ENCODE measurements around the gene MLLT1. TPM values are rescaled to one million over a fixed set of nuclear protein-coding genes. Genes with fewer than 3 reads are reported as not detected.

Gene MLLT1
- polyA plus RNA-seq, 4 donors, result 71.5 to 125 (median 108) TPM

GRCh38 chr19:6185093-6185834, 94.5 kb downstream of the MLLT1 start:
- DNase-seq (ENCODE audit: low read depth in 4 of 4, low spot score in 2 of 4), result no peak

DNA sequence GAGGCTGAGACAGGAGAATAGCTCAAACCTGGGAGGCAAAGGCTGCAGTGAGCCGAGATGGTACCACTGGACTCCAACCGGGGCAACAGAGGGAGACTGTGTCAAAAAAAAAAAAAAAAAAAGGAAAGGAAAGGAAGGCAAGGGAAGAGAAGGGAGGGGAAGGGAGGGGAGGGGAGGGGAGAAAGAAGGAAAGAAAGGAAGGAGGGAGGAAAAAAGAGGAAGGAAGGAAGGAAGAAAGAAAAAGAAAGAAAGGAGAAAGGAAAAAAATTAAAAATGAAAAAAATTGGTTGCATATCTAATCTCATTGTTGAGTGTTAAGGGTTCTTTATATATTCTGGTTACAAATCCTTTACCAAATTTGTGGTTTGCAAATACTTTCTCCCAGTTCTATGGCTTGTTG, 98.7 kb downstream of the MLLT1 start:
- no peak for DNase-seq (ENCODE audit: low read depth in 4 of 4, low spot score in 2 of 4)

DNA sequence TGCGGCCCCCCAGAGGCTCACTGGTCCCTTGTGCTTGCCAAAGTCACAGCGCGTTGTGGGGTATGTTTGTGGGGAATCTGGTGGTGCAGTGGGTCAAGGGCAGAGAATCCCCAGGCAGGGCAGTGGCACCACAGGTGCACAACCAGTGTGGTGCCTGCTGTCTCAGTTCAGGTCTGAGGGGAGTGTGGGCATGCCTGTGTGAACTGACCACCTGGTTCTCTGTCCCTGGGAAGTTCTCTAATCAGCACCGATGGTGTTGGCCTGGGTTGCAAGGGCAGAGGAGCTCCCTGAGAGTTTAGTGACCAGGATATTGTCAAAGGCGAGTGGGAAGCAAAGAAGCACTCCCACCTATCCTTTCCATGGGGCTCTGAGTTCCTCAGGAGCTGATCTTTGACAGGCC, 106.6 kb downstream of the MLLT1 start:
- DNase-seq (ENCODE audit: low read depth in 4 of 4, low spot score in 2 of 4), result no peak

DNA sequence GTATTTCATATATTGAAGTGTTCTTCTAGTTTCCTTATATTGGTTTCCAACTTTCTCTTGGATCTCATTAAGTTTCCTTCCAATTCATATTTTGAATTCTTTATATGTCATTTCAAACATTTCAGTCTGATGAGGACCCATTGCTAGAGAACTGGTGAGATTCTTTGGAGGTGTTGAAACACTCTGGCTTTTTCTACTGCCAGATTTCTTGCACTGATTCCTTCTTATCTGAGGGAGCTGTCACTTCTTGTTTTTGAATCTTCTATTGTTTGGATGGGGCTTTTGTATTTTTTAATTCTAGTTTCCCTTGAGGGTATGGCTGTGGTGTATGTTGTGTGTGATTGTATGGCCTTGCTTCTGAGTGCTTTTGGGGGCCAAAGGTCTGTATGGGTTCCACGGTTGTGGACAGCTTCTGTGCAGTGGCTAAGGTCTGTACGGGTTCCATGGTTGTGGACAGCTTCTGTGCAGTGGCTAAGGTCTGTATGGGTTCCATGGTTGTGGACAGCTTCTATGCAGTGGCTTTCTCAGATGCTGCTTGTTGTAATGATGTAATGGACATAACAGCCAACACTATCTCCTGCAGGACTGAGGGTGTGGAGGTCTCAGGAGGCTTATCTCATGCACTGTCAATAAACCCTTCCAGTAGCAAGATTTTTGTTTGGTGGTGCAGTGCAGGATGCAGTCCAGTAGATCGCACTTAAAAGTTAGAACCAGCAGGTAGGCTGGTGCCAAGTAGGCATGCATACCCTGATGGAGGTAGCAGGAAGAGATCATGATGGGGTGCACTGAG, 107.5 kb downstream of the MLLT1 start:
- DNase-seq (ENCODE audit: low read depth in 4 of 4, low spot score in 2 of 4), result no peak

DNA sequence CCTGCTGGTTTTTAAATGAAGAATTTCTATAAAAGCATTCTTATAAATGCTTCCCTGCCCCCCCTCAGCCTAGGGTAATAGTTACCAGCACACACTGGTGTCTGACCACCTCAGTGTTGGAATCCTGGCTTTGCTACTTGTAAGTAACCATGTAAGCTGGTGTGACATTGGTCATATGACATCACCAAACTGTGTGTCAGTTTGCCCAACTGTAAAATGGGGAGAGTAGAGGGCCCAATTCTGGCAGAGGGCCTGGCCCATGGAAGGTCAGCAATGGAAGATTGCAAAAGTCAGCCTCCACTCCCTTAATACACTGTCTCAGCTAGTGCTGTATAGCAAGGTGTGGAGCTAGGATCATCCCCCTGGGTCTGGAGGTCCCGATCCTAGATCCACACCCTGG, 112.7 kb downstream of the MLLT1 start:
- DNase-seq (ENCODE audit: low read depth in 4 of 4, low spot score in 2 of 4), result no peak

- DNase-seq (ENCODE audit: low read depth in 4 of 4, low spot score in 2 of 4), result no peak
Observed at GRCh38 chr19:6164906-6165531, 114.8 kb downstream of the MLLT1 start.

- no peak for DNase-seq (ENCODE audit: low read depth in 4 of 4, low spot score in 2 of 4)
Observed at GRCh38 chr19:6161271-6161850, 118.4 kb downstream of the MLLT1 start.

Other genes starting within 250 kb of the MLLT1 start
- gene RFX2, start 169.5 kb downstream of the MLLT1 start, polyA plus RNA-seq (ENCODE audit: insufficient read length in 4 of 4), result 10 to 100 TPM in 2 of 4 donors, 1 to 10 TPM in 2; 6.7 to 11.1 (median 8.8) TPM
- gene ACSBG2, start 144.3 kb downstream of the MLLT1 start, polyA plus RNA-seq (ENCODE audit: insufficient read length in 4 of 4), result 1 to 10 TPM in 2 of 4 donors, under 1 TPM in 2; 0.54 to 2.7 (median 1.5) TPM
- under 1 TPM in 3 of 4 donors, not detected in 1; 0.10 to 0.24 (median 0.13) TPM for gene ACER1, start 53.6 kb upstream of the MLLT1 start, polyA plus RNA-seq (ENCODE audit: insufficient read length in 4 of 4)
- gene CLPP, start 81.6 kb upstream of the MLLT1 start, polyA plus RNA-seq (ENCODE audit: insufficient read length in 4 of 4), result 10 to 100 TPM; 55.9 to 92.2 (median 67.8) TPM
- gene ALKBH7, start 92.8 kb upstream of the MLLT1 start, polyA plus RNA-seq (ENCODE audit: insufficient read length in 4 of 4), result 100 to 1,000 TPM in 1 of 4 donors, 10 to 100 TPM in 3; 40.4 to 108 (median 76.4) TPM
- 1 to 10 TPM; 1.9 to 3.5 (median 3.0) TPM for gene PSPN, start 96.0 kb upstream of the MLLT1 start, polyA plus RNA-seq (ENCODE audit: insufficient read length in 4 of 4)
- gene GTF2F1, start 113.2 kb upstream of the MLLT1 start, polyA plus RNA-seq (ENCODE audit: insufficient read length in 4 of 4), result 100 to 1,000 TPM in 2 of 4 donors, 10 to 100 TPM in 2; 78.9 to 112 (median 102) TPM
- gene KHSRP, start 144.8 kb upstream of the MLLT1 start, polyA plus RNA-seq (ENCODE audit: insufficient read length in 4 of 4), result 100 to 1,000 TPM; 253 to 358 (median 331) TPM
- gene SLC25A41, start 153.8 kb upstream of the MLLT1 start, polyA plus RNA-seq (ENCODE audit: insufficient read length in 4 of 4), result 1 to 10 TPM in 1 of 4 donors, under 1 TPM in 3; 0.25 to 1.5 (median 0.61) TPM
- gene SLC25A23, start 179.8 kb upstream of the MLLT1 start, polyA plus RNA-seq (ENCODE audit: insufficient read length in 4 of 4), result 10 to 100 TPM; 63.2 to 97.5 (median 75.5) TPM
- 10 to 100 TPM; 22.0 to 39.8 (median 35.5) TPM for gene CRB3, start 184.3 kb upstream of the MLLT1 start, polyA plus RNA-seq (ENCODE audit: insufficient read length in 4 of 4)
- 10 to 100 TPM; 38.7 to 43.0 (median 40.4) TPM for gene DENND1C, start 201.8 kb upstream of the MLLT1 start, polyA plus RNA-seq (ENCODE audit: insufficient read length in 4 of 4)
- 10 to 100 TPM; 25.4 to 46.2 (median 33.5) TPM for gene TUBB4A, start 222.3 kb upstream of the MLLT1 start, polyA plus RNA-seq (ENCODE audit: insufficient read length in 4 of 4)

Data from left renal cortex interstitium (tissue), 4 donors.